GM12878 (cell line): ENCODE results near the gene SNX17. TPM values are rescaled to one million over a fixed set of nuclear protein-coding genes. Genes with fewer than 3 reads are reported as not detected.

Experiments used
- ATAC-seq: fragments of 200-7000 bp; cut with Tn5 transposase; 3 replicates; pipeline ENCODE4 v1.9.1; 2020; ENCODE audit warnings: mild to moderate bottlenecking, moderate library complexity
- BruUV-seq: library from RNA; stranded (reverse); fragments of 400-500 nt; replicated peaks from 2 replicates; lab custom pipeline; 2021; lab: Mats Ljungman, UMichigan
- CTCF ChIA-PET: fragments of 300-600 bp; sonication (Branson Sonifier 250); formaldehyde crosslinking; extraction: SDS; loops from one replicate; lab custom pipeline; 2021; ENCODE audit warnings: inconsistent platforms; lab: Yijun Ruan, JAX
- POLR2A ChIA-PET: fragments of 350-600 bp; formaldehyde crosslinking; extraction: SDS; loops from one replicate; lab custom pipeline; 2021; ENCODE audit warnings: inconsistent platforms; lab: Charles Lee
- RAD21 ChIA-PET: fragments of 300-600 bp; sonication (Branson Sonifier 250); formaldehyde crosslinking; loops from one replicate; lab custom pipeline; 2023; ENCODE audit warnings: antibody characterized with exemption; ENCODE audit not compliant: unreplicated experiment; lab: Charles Lee
- SMC1A ChIA-PET: fragments of 300-600 bp; sonication (Branson Sonifier 250); formaldehyde crosslinking; loops from one replicate; lab custom pipeline; 2023; ENCODE audit not compliant: unreplicated experiment, uncharacterized antibody; lab: Charles Lee
- DNase-seq: peaks from one replicate; pipeline ENCODE4 v3.0.0-alpha.2; 2011; ENCODE audit warnings: low read depth, low spot score
- FAIRE-seq: peaks from 3 replicates; lab custom pipeline; 2011; peaks lifted over from hg19 to GRCh38; lab: Jason Lieb, UNC
- H2AFZ ChIP-seq: 2 replicates; pipeline ENCODE4 v1.6.0; 2011; ENCODE audit warnings: low read depth, low read length, control low read depth; ENCODE audit not compliant: control insufficient read depth
- H3K27ac ChIP-seq: 2 replicates; pipeline ENCODE4 v1.5.1; 2011; ENCODE audit warnings: control low read depth; ENCODE audit not compliant: control insufficient read depth, insufficient read depth
- H3K27me3 ChIP-seq, 2 experiments: replicated peaks in 1 of 2; 2 replicates each; pipeline versions ENCODE4 v1.6.0 to v1.6.1; 2011; ENCODE audit warnings: low read length in 1 of 2; ENCODE audit not compliant: control insufficient read depth in 2 of 2, insufficient read depth in 2 of 2
- H3K36me3 ChIP-seq, 2 experiments: 2 replicates each; pipeline ENCODE4 v1.5.1; 2011; ENCODE audit warnings: low read length in 1 of 2; ENCODE audit not compliant: control insufficient read depth in 2 of 2, insufficient read depth in 2 of 2
- H3K4me1 ChIP-seq: 2 replicates; pipeline ENCODE4 v1.6.1; 2011; ENCODE audit warnings: mild to moderate bottlenecking, low read length, moderate library complexity, mixed read lengths; ENCODE audit not compliant: control insufficient read depth, insufficient read depth
- H3K4me2 ChIP-seq: 2 replicates; pipeline ENCODE4 v1.6.0; 2011; ENCODE audit warnings: control low read depth; ENCODE audit not compliant: control insufficient read depth, insufficient read depth
- H3K4me3 ChIP-seq: fragments of 200-600 bp; sonication (generic); 2 replicates; pipeline ENCODE4 v1.5.1; 2016
- H3K79me2 ChIP-seq: 2 replicates; pipeline ENCODE4 v1.6.0; 2011; ENCODE audit warnings: low read length; ENCODE audit not compliant: control insufficient read depth, insufficient read depth
- H3K9ac ChIP-seq: 2 replicates; pipeline ENCODE4 v1.8.0; 2011; ENCODE audit warnings: low read length, control low read depth, mixed read lengths; ENCODE audit not compliant: control insufficient read depth, insufficient read depth
- H3K9me3 ChIP-seq: replicated peaks from 3 replicates; pipeline ENCODE4 v1.5.1; 2011; ENCODE audit warnings: mild to moderate bottlenecking, low read length; ENCODE audit not compliant: control insufficient read depth, insufficient read depth
- H4K20me1 ChIP-seq: 2 replicates; pipeline ENCODE4 v1.6.0; 2011; ENCODE audit not compliant: control insufficient read depth, insufficient read depth
- ESRRA ChIP-seq: IDR thresholded peaks from 2 replicates; pipeline ENCODE4 v1.6.1; 2012; ENCODE audit warnings: mild to moderate bottlenecking, low read length, improper control_type of control experiment
- HDGF ChIP-seq: fragments of 450-650 bp; IDR thresholded peaks from 2 replicates; pipeline ENCODE4 v1.6.1; 2016; ENCODE audit warnings: antibody characterized with exemption
- MYC ChIP-seq: IDR thresholded peaks from 2 replicates; pipeline ENCODE4 v1.6.1; 2011; ENCODE audit warnings: mild to moderate bottlenecking, low read length, moderate library complexity, inconsistent platforms; ENCODE audit not compliant: insufficient read depth, insufficient replicate concordance, insufficient read length, severe bottlenecking
- NR2C2 ChIP-seq: IDR thresholded peaks from 2 replicates; pipeline ENCODE4 v1.6.1; 2011; ENCODE audit warnings: borderline replicate concordance, low read depth; ENCODE audit not compliant: control insufficient read depth, insufficient read length
- POLR2A ChIP-seq: IDR thresholded peaks from 2 replicates; pipeline ENCODE4 v1.6.1; 2011; ENCODE audit warnings: low read depth, mild to moderate bottlenecking, low read length
- SIX5 ChIP-seq: IDR thresholded peaks from 2 replicates; pipeline ENCODE4 v1.6.1; 2011; ENCODE audit warnings: mild to moderate bottlenecking, low read depth, low read length, moderate library complexity; ENCODE audit not compliant: severe bottlenecking
- WGBS: methylation state at CpG from one replicate; pipeline ENCODE4 v1.1.6; 2016; ENCODE audit warnings: low lambda C conversion rate; ENCODE audit not compliant: insufficient replicate concordance, insufficient coverage; ENCODE audit errors: missing lambda C conversion rate; 5-methylcytosine and 5-hydroxymethylcytosine counted together
- in situ Hi-C: fragments of 300-500 bp; cut with MboI; formaldehyde crosslinking; loops from 9 replicates; pipeline ENCODE4 v1.14.3; 2018; ENCODE audit warnings: mixed read lengths
- intact Hi-C: fragments of 100-400 bp; cut with micrococcal nuclease; formaldehyde crosslinking; loops from one replicate; pipeline ENCODE4 v1.14.2; 2022; ENCODE audit not compliant: unreplicated experiment
- polyA plus RNA-seq, 11 experiments: library from polyadenylated mRNA; depleted of rRNA in 4 of 11; unstranded in 6 of 11; stranded (reverse) in 5 of 11; fragments of >200 nt; fragmentation: Nextera tagmentation in 4 of 11; fragmentation: Illumina TruSeq in 1 of 11; extraction: Ambion mirVana in 4 of 11; extraction: Trizol in 1 of 11; gene quantifications; 1 replicate in 1 of 11; 2 replicates in 10 of 11; pipeline versions ENCODE4 v1.2.1 to v1.2.3, GENCODE V29; 2011 to 2016; ENCODE audit warnings: inconsistent platforms in 2 of 11, missing spikeins in 2 of 11, low read depth in 1 of 11
- total RNA-seq, 4 experiments: library from RNA; depleted of rRNA in 3 of 4; stranded (reverse); fragments of >200 nt in 3 of 4; fragmentation: Illumina TruSeq in 1 of 4; extraction: Trizol in 1 of 4; gene quantifications; 2 replicates each; pipeline versions ENCODE4 v1.2.1 to v1.2.3, GENCODE V29; 2013 to 2021
- TF ChIP-seq, protein P1 (sequence below): fragments of 450-650 bp; IDR thresholded peaks from 2 replicates; pipeline ENCODE4 v1.6.1; 2017; ENCODE audit warnings: mild to moderate bottlenecking, low read depth, inconsistent platforms; ENCODE audit not compliant: poor library complexity, severe bottlenecking

The SNX17 gene
- total and polyA plus RNA-seq, 10 of the 15 experiments (the other 5 are each of a cell fraction or from before 2014, with no cell fraction given), result 6.5 to 116 (median 84.4) TPM

DNA sequence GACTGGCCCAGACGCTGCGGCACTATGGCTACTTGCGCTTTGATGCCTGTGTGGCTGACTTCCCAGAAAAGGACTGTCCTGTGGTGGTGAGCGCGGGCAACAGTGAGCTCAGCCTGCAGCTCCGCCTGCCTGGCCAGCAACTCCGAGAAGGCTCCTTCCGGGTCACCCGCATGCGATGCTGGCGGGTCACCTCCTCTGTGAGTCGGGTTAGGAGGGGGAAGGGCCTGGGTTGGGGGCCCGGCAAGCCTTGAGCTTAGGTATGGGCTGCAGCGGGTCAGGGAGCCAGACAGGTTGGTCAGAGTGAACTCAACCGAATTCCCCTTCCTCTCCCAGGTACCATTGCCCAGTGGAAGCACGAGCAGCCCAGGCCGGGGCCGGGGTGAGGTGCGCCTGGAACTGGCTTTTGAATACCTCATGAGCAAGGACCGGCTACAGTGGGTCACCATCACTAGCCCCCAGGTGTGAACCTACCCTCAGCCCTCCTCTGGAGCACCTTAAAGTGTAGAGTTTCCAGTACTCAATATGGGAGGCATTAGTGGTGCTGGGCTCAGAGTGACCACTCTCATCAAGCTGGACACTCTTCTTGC is 5.2 kb downstream of the SNX17 start:
- in situ Hi-C loops (no loop called here), intact Hi-C loops (no loop called here)
- BruUV-seq, result no TSS peak
- ATAC-seq (no peak), DNase-seq (no peak), FAIRE-seq (no peak)
- 91% methylated on average over 19 of the region's 20 CpGs for WGBS
- H3K79me2 ChIP-seq, result peaks cover 40% of the 10 kb centered on the region
- no peak overlapping the region for H3K27ac ChIP-seq
- H3K4me3 ChIP-seq, result no peak overlapping the region
- H3K4me2 ChIP-seq, result no peak overlapping the region
- no peaks in the 10 kb centered on the region for H3K27me3 ChIP-seq
- ChIA-PET POLR2A (interaction anchor here (1.2 kb wide), 1 partner anchor 33 kb away, joined by 3 read pairs; no protein-coding TSS in a partner anchor), RAD21 (no interaction called here), CTCF (no interaction called here), SMC1A (no interaction called here)
- peaks cover 28 to 31% of the 10 kb centered on the region in 2 experiments; a peak in 3 of 4 replicates for H3K36me3 ChIP-seq
- TF ChIP-seq SIX5 (no peak), HDGF (no peak), ESRRA (no peak), NR2C2 (no peak), MYC (no peak), POLR2A (no peak)
- TF ChIP-seq, protein P1, sequence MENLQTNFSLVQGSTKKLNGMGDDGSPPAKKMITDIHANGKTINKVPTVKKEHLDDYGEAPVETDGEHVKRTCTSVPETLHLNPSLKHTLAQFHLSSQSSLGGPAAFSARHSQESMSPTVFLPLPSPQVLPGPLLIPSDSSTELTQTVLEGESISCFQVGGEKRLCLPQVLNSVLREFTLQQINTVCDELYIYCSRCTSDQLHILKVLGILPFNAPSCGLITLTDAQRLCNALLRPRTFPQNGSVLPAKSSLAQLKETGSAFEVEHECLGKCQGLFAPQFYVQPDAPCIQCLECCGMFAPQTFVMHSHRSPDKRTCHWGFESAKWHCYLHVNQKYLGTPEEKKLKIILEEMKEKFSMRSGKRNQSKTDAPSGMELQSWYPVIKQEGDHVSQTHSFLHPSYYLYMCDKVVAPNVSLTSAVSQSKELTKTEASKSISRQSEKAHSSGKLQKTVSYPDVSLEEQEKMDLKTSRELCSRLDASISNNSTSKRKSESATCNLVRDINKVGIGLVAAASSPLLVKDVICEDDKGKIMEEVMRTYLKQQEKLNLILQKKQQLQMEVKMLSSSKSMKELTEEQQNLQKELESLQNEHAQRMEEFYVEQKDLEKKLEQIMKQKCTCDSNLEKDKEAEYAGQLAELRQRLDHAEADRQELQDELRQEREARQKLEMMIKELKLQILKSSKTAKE, result no peak
- peaks cover 3% of the 10 kb centered on the region; the same call in 1 of the 2 replicates for H3K4me1 ChIP-seq
- no peaks in the 10 kb centered on the region for H3K9me3 ChIP-seq
- H2AFZ ChIP-seq, result no peak overlapping the region
- H3K9ac ChIP-seq, result no peak overlapping the region
- no peaks in the 10 kb centered on the region; the same call in 1 of the 2 replicates for H4K20me1 ChIP-seq
